HUDEP-2 (cell line): ENCODE results near the gene POTEH.
"Not testable (repeated sequence)": the region's sequence is repeated elsewhere in the genome, so short reads cannot be mapped to it uniquely, and the experiment has no call there.

Source experiments
- DNase-seq, 76 experiments: peaks; one replicate each; lab custom pipeline; 2025; ENCODE audit not compliant: unreplicated experiment in 76 of 76; lab: John Stamatoyannopoulos, UW

The POTEH gene

DNA sequence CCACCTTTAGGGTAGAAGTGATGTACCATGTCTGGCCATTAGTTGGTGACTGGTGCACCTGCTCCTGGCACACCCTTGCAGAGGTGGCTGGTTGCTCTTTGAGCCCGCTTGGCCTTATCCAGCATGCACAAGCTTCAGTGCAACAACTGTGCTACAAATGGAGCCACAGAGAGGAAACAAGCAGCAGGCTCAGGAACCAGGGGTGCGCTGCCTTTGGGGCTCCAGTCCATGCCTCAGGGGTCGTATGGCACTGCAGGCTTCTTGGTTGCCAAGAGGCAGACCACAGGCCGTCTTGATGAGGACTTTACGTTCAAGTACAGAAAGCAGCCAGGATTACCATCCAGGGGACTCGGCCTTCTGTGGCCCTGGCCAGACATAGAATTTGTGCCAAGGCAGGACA, 44.6 kb downstream of the POTEH start:
- DNase-seq = not testable (repeated sequence)

DNA sequence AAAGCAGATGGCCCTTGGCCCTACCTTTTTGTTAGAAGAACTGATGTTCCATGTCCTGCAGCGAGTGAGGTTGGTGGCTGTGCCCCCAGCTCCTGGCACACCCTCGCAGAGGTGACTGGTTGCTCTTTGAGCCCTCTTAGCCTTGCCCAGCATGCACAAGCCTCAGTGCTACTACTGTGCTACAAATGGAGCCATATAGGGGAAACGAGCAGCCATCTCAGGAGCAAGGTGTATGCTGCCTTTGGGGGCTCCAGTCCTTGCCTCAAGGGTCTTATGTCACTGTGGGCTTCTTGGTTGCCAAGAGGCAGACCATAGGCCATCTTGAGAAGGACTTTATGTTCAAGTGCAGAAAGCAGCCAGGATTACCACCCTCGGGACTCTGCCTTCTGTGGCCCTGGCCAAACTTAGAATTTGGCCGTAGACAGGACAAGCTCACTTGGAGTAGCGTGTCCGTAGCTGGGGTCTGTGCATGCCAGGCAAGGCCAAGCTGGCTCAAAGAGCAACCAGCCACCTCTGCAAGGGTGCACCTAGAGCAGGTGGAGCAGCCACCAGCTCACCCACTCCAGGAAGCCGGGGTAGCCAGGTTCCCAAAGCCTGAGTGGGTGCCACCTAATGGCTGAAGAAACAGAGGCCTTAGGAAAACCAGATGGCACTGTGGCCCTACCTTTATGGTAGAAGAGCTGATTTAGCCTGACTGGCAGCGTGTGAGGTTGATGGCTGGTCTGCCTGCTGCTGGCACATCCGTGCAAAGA, 48.5 kb downstream of the POTEH start:
- not testable (repeated sequence) for DNase-seq

- DNase-seq = not testable (repeated sequence)
Measured at GRCh38 chr22:15738909-15739391, 49.1 kb downstream of the POTEH start.

GRCh38 chr22:15747636-15748323, 58.0 kb downstream of the POTEH start:
- not testable (repeated sequence) for DNase-seq

GRCh38 chr22:15749181-15749970, 59.5 kb downstream of the POTEH start:
- DNase-seq = not testable (repeated sequence)

GRCh38 chr22:15759443-15760097, 69.7 kb downstream of the POTEH start:
- DNase-seq = not testable (repeated sequence)

- not testable (repeated sequence) for DNase-seq
Measured at GRCh38 chr22:15760388-15761150, 70.7 kb downstream of the POTEH start.

DNA sequence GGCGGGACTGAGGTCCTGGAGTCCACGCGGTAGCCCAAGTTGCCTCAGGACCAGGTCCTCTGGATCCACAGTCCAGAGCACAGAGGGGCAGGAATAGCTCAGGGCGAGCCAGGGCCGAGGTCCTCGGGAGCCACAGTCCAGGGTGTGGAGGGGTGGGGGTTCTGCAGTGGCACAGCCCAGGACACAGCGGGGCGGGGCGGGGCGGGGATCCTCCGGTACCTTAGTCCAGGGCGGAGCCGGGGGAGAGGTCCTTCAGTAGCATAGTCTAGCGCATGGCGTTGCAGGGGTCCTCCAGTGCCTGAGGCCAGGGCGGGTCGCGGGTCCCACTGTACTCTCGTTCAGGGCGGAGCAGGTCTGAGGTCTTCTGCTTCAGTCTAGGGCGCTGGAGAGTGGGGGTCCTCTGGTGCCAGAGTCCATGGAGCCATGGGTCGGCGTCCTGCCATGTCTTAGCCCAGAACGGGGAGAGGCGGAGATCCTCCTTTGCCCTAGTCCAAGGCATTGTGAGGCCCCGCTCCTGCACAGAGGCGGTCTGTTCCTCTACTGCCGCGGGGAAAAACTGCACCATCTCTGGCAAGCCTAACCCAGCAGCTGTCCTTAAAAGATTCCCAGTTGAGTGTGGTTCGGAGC, 71.4 kb downstream of the POTEH start:
- not testable (repeated sequence) for DNase-seq

GRCh38 chr22:15763559-15763958, 73.7 kb downstream of the POTEH start:
- DNase-seq = not testable (repeated sequence)
